Measurements from ENCODE around the gene RAD54L2. TPM values are rescaled to one million over a fixed set of nuclear protein-coding genes. Genes with fewer than 3 reads are reported as not detected.

RAD54L2 gene
- total RNA-seq, 2 donors from 2014 or later, result 12.9 to 33.1 TPM

- Histone ChIP-seq H3K9me3 (no peaks in the 10 kb centered on the region), H3K4me1 (replicated peaks) (no peaks in the 10 kb centered on the region), H3K27ac (no peak overlapping the region), H3K27me3 (replicated peaks; ENCODE audit: insufficient read depth) (no peaks in the 10 kb centered on the region), H3K4me3 (no peak overlapping the region), H3K36me3 (no peaks in the 10 kb centered on the region)
- no peak for DNase-seq (ENCODE audit: low spot score)
- TF ChIP-seq POLR2AphosphoS5 (IDR thresholded peaks at IDR 0.05) (no peak), POLR2A (IDR thresholded peaks at IDR 0.05) (no peak)
- WGBS, result 41% methylated on average over 4 of the region's 4 CpGs
- intact Hi-C loops (cut with DNase I), result no loop called here
These were observed 46.7 kb downstream of the RAD54L2 start for GRCh38 chr3:51585197-51585596.

GRCh38 chr3:51585871-51586270, 47.4 kb downstream of the RAD54L2 start:
- no peaks in the 10 kb centered on the region for H3K9me3 ChIP-seq
- no peak for TF ChIP-seq POLR2A (IDR thresholded peaks at IDR 0.05)
- intact Hi-C loops (cut with DNase I), result no loop called here
- 96% methylated on average over 3 of the region's 3 CpGs for WGBS
- no peaks in the 10 kb centered on the region for H3K27me3 ChIP-seq (replicated peaks; ENCODE audit: insufficient read depth)
- H3K27ac ChIP-seq, result no peak overlapping the region
- DNase-seq (ENCODE audit: low spot score), result no peak
- no peak overlapping the region for H3K4me3 ChIP-seq
- no peaks in the 10 kb centered on the region for H3K4me1 ChIP-seq (replicated peaks)
- H3K36me3 ChIP-seq, result no peaks in the 10 kb centered on the region

Other genes starting within 250 kb of the RAD54L2 start
- 10 to 100 TPM; 30.6 to 81.4 TPM for gene MANF, start 153.4 kb upstream of the RAD54L2 start, total RNA-seq
- gene RBM15B, start 147.4 kb upstream of the RAD54L2 start, total RNA-seq, result 10 to 100 TPM; 34.1 to 40.1 TPM
- gene DCAF1, start 38.7 kb upstream of the RAD54L2 start, total RNA-seq, result 10 to 100 TPM; 22.0 to 28.3 TPM
- 100 to 1,000 TPM; 157 to 214 TPM for gene TEX264, start 132.5 kb downstream of the RAD54L2 start, total RNA-seq
- 1 to 10 TPM in 1 of 2 donors, under 1 TPM in 1; 0.32 to 5.5 TPM for gene GRM2, start 168.3 kb downstream of the RAD54L2 start, total RNA-seq
- not detected for gene IQCF6, start 240.5 kb downstream of the RAD54L2 start, total RNA-seq

Data from prostate gland (tissue), 2 donors.